ENCODE data around the gene MCRS1. TPM values are rescaled to one million over a fixed set of nuclear protein-coding genes. Genes with fewer than 3 reads are reported as not detected.

The MCRS1 gene
- total RNA-seq, 4 donors from 2014 or later, result 43.7 to 71.9 (median 56.4) TPM

DNA sequence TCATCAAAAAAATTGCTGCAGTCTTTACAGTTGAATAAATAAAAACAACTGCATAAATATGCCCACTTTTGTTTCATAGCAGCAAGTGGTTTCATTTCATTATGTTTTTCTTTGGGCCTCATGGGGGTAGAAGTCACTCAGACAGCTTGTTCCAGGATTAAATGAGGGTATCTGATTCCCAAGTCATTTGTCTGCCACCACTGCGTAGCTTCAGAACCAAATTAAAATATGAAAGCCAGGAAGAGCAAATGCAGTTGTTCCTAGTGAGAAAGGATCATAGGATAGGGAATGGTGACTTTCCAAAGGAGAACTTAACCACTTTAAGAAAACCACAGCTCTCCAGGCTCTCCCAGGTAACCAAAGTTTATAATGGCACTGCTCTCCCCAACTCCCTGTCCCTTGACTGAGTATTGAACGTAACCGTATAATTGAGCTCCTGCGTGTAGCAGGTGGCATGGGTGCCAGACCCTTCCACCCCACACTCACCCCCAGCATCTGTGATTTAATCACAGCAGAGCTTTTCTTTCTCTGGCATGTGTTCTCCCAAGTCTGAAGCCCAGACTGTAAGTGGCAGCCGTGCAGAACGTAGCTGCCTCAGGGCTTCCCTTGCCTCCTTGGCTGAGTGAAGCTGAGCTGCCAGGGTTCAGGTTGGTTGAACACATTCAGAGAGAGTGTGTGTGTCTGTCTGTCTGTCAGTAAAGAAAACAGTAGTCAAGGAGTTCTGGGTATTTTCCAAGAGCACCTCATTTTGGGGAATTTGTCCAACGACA, 40.4 kb downstream of the MCRS1 start:
- Histone ChIP-seq H3K27me3 (no peaks in the 10 kb centered on the region), H3K36me3 (peaks cover 21 to 48% (median 40%) of the 10 kb centered on the region in 4 donors), H3K27ac (replicated peaks in 1 of 4) (no peak overlapping the region), H3K4me3 (no peak overlapping the region), H3K4me1 (no peaks in the 10 kb centered on the region), H3K9me3 (no peaks in the 10 kb centered on the region)
- DNase-seq (ENCODE audit: extremely low spot score), result peak; percentile 57
- TF ChIP-seq POLR2AphosphoS5 (IDR thresholded peaks at IDR 0.05) (no peak), EP300 (IDR thresholded peaks at IDR 0.05) (no peak), POLR2A (IDR thresholded peaks at IDR 0.05; ENCODE audit: low read depth) (no peak)
- TF ChIP-seq, protein P1, sequence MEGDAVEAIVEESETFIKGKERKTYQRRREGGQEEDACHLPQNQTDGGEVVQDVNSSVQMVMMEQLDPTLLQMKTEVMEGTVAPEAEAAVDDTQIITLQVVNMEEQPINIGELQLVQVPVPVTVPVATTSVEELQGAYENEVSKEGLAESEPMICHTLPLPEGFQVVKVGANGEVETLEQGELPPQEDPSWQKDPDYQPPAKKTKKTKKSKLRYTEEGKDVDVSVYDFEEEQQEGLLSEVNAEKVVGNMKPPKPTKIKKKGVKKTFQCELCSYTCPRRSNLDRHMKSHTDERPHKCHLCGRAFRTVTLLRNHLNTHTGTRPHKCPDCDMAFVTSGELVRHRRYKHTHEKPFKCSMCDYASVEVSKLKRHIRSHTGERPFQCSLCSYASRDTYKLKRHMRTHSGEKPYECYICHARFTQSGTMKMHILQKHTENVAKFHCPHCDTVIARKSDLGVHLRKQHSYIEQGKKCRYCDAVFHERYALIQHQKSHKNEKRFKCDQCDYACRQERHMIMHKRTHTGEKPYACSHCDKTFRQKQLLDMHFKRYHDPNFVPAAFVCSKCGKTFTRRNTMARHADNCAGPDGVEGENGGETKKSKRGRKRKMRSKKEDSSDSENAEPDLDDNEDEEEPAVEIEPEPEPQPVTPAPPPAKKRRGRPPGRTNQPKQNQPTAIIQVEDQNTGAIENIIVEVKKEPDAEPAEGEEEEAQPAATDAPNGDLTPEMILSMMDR (IDR thresholded peaks at IDR 0.05), result no peak
- intact Hi-C loops (cut with DNase I), result no loop called here
- 93% methylated on average over 7 of the region's 7 CpGs for WGBS

DNA sequence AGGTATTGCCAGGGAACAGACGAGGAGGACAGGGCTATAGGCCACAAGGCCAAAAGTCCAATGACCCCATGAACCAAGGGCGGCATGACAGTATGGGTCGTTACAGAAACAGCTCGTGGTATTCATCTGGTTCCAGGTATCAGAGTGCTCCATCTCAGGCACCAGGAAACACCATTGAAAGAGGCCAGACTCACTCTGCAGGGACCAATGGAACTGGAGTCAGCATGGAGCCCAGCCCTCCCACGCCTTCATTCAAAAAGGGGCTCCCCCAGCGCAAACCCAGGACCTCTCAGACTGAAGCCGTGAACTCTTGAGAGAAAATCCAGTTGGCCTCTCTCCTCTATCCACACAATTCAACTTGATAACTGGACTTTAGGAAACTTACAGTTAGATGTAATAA, 42.0 kb downstream of the MCRS1 start:
- intact Hi-C loops (cut with DNase I), result no loop called here
- DNase-seq (ENCODE audit: extremely low spot score), result no peak
- Histone ChIP-seq H3K4me1 (no peaks in the 10 kb centered on the region), H3K27ac (replicated peaks in 1 of 4) (no peak overlapping the region), H3K36me3 (peaks cover 21 to 59% (median 43%) of the 10 kb centered on the region in 4 donors), H3K27me3 (no peaks in the 10 kb centered on the region), H3K9me3 (no peaks in the 10 kb centered on the region), H3K4me3 (no peak overlapping the region)
- no peak for TF ChIP-seq POLR2AphosphoS5 (IDR thresholded peaks at IDR 0.05)
- TF ChIP-seq EP300 (IDR thresholded peaks at IDR 0.05), result no peak
- TF ChIP-seq, protein P1 (IDR thresholded peaks at IDR 0.05), result no peak
- no peak for TF ChIP-seq POLR2A (IDR thresholded peaks at IDR 0.05; ENCODE audit: low read depth)
- WGBS, result 90% methylated on average over 7 of the region's 7 CpGs

DNA sequence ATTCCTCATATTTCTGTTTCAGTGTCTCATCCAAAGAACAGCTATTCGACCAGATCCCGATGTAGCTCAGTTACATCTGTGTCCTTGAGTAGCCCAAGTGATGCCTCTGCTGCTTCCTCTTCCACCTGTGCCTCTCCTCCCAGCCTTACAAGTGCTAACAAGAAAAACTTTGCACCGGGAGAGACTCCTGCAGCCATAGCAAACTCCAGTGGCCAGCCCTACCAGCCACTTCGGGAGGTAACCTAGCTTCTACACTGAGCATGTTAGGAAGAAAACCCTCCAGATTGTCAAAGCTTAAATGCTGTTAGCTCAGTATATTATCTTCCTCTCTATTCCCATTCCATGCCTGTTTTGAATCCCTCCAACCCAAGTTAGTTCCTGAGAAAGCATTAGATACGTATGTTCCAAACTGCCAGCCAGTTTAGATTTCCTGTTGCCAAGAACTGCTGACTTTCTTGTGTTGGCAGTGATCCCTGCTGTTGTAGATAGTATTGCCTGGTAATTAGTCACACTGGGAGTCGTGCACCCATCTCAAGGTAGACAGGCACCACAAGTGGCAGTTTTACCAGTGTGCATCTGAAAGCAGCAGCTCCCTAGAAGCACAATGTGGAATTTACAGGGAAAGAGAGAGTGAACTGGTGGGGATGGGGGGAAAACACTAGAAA, 43.1 kb downstream of the MCRS1 start:
- H3K9me3 ChIP-seq, result no peaks in the 10 kb centered on the region
- H3K4me3 ChIP-seq, result no peak overlapping the region

DNA sequence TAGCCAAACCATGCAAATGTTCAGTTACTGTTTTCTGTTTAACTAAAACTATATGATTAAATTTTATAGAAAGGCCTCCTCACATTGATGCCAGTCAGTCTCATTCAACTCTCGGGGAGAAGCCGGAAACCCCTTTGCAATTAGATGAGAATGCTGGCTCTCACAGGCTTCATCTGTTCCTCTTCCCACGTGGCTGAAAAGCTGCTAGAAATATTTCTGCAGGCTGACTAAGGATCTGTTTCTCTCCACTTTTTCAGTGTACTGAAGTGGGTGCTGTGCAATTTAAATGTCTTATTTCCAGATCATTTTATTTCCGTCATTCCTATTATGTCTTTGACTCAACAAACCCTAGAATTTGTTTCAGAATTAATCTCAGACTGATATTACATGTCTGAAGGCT, 46.6 kb downstream of the MCRS1 start:
- intact Hi-C loops (cut with DNase I), result no loop called here
- WGBS, result 85% methylated on average over 4 of the region's 4 CpGs
- Histone ChIP-seq H3K36me3 (peaks cover 21 to 65% (median 40%) of the 10 kb centered on the region in 4 donors), H3K27me3 (no peaks in the 10 kb centered on the region), H3K4me1 (no peaks in the 10 kb centered on the region), H3K4me3 (no peak overlapping the region), H3K9me3 (no peaks in the 10 kb centered on the region), H3K27ac (replicated peaks in 1 of 4) (no peak overlapping the region)
- peak; percentile 19 for DNase-seq (ENCODE audit: extremely low spot score)
- TF ChIP-seq POLR2AphosphoS5 (IDR thresholded peaks at IDR 0.05), result no peak
- TF ChIP-seq POLR2A (IDR thresholded peaks at IDR 0.05; ENCODE audit: low read depth), result no peak
- no peak for TF ChIP-seq EP300 (IDR thresholded peaks at IDR 0.05)
- TF ChIP-seq, protein P1 (IDR thresholded peaks at IDR 0.05), result no peak

More for the DNA sequence above, 43.1 kb downstream of the MCRS1 start:
- 77% methylated on average over 6 of the region's 6 CpGs for WGBS
- intact Hi-C loops (cut with DNase I), result no loop called here
- Histone ChIP-seq H3K4me1 (no peaks in the 10 kb centered on the region), H3K27me3 (no peaks in the 10 kb centered on the region), H3K36me3 (peaks cover 21 to 68% (median 46%) of the 10 kb centered on the region in 4 donors), H3K27ac (replicated peaks in 1 of 4) (no peak overlapping the region)
- no peak for DNase-seq (ENCODE audit: extremely low spot score)
- TF ChIP-seq EP300 (IDR thresholded peaks at IDR 0.05) (no peak), POLR2AphosphoS5 (IDR thresholded peaks at IDR 0.05) (no peak), POLR2A (IDR thresholded peaks at IDR 0.05; ENCODE audit: low read depth) (no peak)
- TF ChIP-seq, protein P1 (IDR thresholded peaks at IDR 0.05), result no peak
